CD4-positive, alpha-beta T cell treated with Interleukin-15 for 1 hour (primary cell): ENCODE results near the gene EHBP1.
"Not testable (repeated sequence)": the region's sequence is repeated elsewhere in the genome, so short reads cannot be mapped to it uniquely, and the experiment has no call there.

Experiments used
- DNase-seq: peaks from one replicate; pipeline ENCODE4 v3.0.0-alpha.2; 2020

Gene EHBP1

GRCh38 chr2:62736899-62737559 is 31.5 kb downstream of the EHBP1 start:
- no peak for DNase-seq

GRCh38 chr2:62738981-62739936 is 33.7 kb downstream of the EHBP1 start:
- no peak for DNase-seq

GRCh38 chr2:62740221-62740620 is 34.7 kb downstream of the EHBP1 start:
- no peak for DNase-seq

GRCh38 chr2:62741127-62741526 is 35.6 kb downstream of the EHBP1 start:
- no peak for DNase-seq

- DNase-seq, result no peak
Observed at GRCh38 chr2:62741954-62742722, 36.6 kb downstream of the EHBP1 start.

GRCh38 chr2:62743506-62743905 is 38.0 kb downstream of the EHBP1 start:
- no peak for DNase-seq

GRCh38 chr2:62744603-62745002 is 39.1 kb downstream of the EHBP1 start:
- no peak for DNase-seq

GRCh38 chr2:62745891-62746481 is 40.5 kb downstream of the EHBP1 start:
- DNase-seq, result no peak

GRCh38 chr2:62747169-62747568 is 41.7 kb downstream of the EHBP1 start:
- no peak for DNase-seq

GRCh38 chr2:62747876-62748275 is 42.4 kb downstream of the EHBP1 start:
- no peak for DNase-seq

- not testable (repeated sequence) for DNase-seq
Observed at GRCh38 chr2:62749111-62749510, 43.6 kb downstream of the EHBP1 start.

- no peak for DNase-seq
Observed at GRCh38 chr2:62757029-62757428, 51.5 kb downstream of the EHBP1 start.

- no peak for DNase-seq
Observed at GRCh38 chr2:62760026-62760425, 54.5 kb downstream of the EHBP1 start.

GRCh38 chr2:62760555-62760954 is 55.0 kb downstream of the EHBP1 start:
- DNase-seq, result no peak

GRCh38 chr2:62765619-62766376 is 60.3 kb downstream of the EHBP1 start:
- DNase-seq, result no peak

- no peak for DNase-seq
Observed at GRCh38 chr2:62768615-62769014, 63.1 kb downstream of the EHBP1 start.

GRCh38 chr2:62770629-62771028 is 65.1 kb downstream of the EHBP1 start:
- no peak for DNase-seq

- DNase-seq, result no peak
Observed at GRCh38 chr2:62774555-62775366, 69.2 kb downstream of the EHBP1 start.

GRCh38 chr2:62775367-62775668 is 69.8 kb downstream of the EHBP1 start:
- DNase-seq, result no peak

- DNase-seq, result no peak
Observed at GRCh38 chr2:62783679-62784078, 78.2 kb downstream of the EHBP1 start.

- DNase-seq, result no peak
Observed at GRCh38 chr2:62784341-62784740, 78.8 kb downstream of the EHBP1 start.

GRCh38 chr2:62785216-62785615 is 79.7 kb downstream of the EHBP1 start:
- no peak for DNase-seq
